Sigmoid colon (tissue), 7 donors: ENCODE data around the gene ADCY3. TPM values are rescaled to one million over a fixed set of nuclear protein-coding genes. Genes with fewer than 3 reads are reported as not detected.

Experiments used
- DNase-seq: peaks from one replicate; pipeline ENCODE4 v3.0.0-alpha.2; 2019
- H3K27ac ChIP-seq, 4 donors: fragments of 200-600 bp; sonication (generic); one replicate each; pipeline ENCODE4 v1.5.1; 2016 to 2019; ENCODE audit warnings: mild to moderate bottlenecking in 1 of 4
- H3K27me3 ChIP-seq, 3 donors: fragments of 200-600 bp; sonication (generic); one replicate each; pipeline ENCODE4 v1.5.1; 2019; ENCODE audit warnings: mild to moderate bottlenecking in 1 of 3
- H3K36me3 ChIP-seq, 4 donors: fragments of 200-600 bp; sonication (generic); one replicate each; pipeline ENCODE4 v1.5.1; 2016 to 2019
- H3K4me1 ChIP-seq, 4 donors: fragments of 200-600 bp; sonication (generic); one replicate each; pipeline ENCODE4 v1.5.1; 2017 to 2019
- H3K4me3 ChIP-seq, 4 donors: fragments of 200-600 bp; sonication (generic); one replicate each; pipeline ENCODE4 v1.5.1; 2017 to 2019; ENCODE audit warnings: mild to moderate bottlenecking in 2 of 4, moderate library complexity in 1 of 4
- H3K9me3 ChIP-seq, 4 donors: fragments of 200-600 bp in 3 of 4; sonication (generic) in 3 of 4; one replicate each; pipeline versions ENCODE4 v1.5.1 to v1.6.1; 2013 to 2019
- CTCF ChIP-seq, 4 experiments: fragments of 450-650 bp in 3 of 4; fragments of 200-600 bp in 1 of 4; IDR thresholded peaks; one replicate each; pipeline ENCODE4 v1.5.1; 2016 to 2019; ENCODE audit warnings: antibody characterized with exemption in 4 of 4, mild to moderate bottlenecking in 3 of 4, moderate library complexity in 2 of 4
- EP300 ChIP-seq, 4 donors: sonication (generic); formaldehyde crosslinking; IDR thresholded peaks; one replicate each; pipeline ENCODE4 v1.6.1; 2017; ENCODE audit warnings: antibody characterized with exemption in 4 of 4
- POLR2A ChIP-seq, 2 donors: fragments of 450-650 bp; IDR thresholded peaks; one replicate each; pipeline ENCODE4 v1.6.1; 2016; ENCODE audit warnings: antibody characterized with exemption in 2 of 2, mild to moderate bottlenecking in 2 of 2, moderate library complexity in 2 of 2
- POLR2AphosphoS5 ChIP-seq, 4 donors: sonication (generic); formaldehyde crosslinking; IDR thresholded peaks; one replicate each; pipeline ENCODE4 v1.6.1; 2017; ENCODE audit warnings: antibody characterized with exemption in 4 of 4
- WGBS, 2 donors: extraction: QIAGEN DNeasy Blood & Tissue Kit; methylation state at CpG; one replicate each; pipeline ENCODE4 v1.1.7; 2013; 5-methylcytosine and 5-hydroxymethylcytosine counted together
- intact Hi-C: fragments of 100-400 bp; cut with DNase I; formaldehyde crosslinking; loops from one replicate; pipeline ENCODE4 v1.15.1; 2023
- polyA plus RNA-seq, 3 donors: library from polyadenylated mRNA; stranded (reverse); fragments of 200-250 nt; gene quantifications; one replicate each; pipeline ENCODE4 v1.2.3, GENCODE V29; 2013
- total RNA-seq, 4 donors: library from RNA; depleted of rRNA; stranded (reverse); fragments of >200 nt; gene quantifications; one replicate each; pipeline ENCODE4 v1.1.0, GENCODE V29; 2016
- donor health status: healthy with polysubstance abuse.
- donor health status: Bipolar disorder and iron deficiency.
- donor health status: healthy.

ADCY3 gene
- total and polyA plus RNA-seq, 7 donors, result 3.5 to 43.8 (median 17.5) TPM

GRCh38 chr2:24870440-24870839 is 49.6 kb downstream of the ADCY3 start:
- DNase-seq, result no peak
- Histone ChIP-seq H3K4me3 (no peak overlapping the region), H3K27me3 (no peaks in the 10 kb centered on the region), H3K9me3 (no peaks in the 10 kb centered on the region), H3K4me1 (peaks cover 0 to 12% (median 4%) of the 10 kb centered on the region in 4 donors), H3K27ac (peak overlapping the region in 1 of 4 donors; percentile 11), H3K36me3 (no peaks in the 10 kb centered on the region)
- no peak for TF ChIP-seq CTCF (IDR thresholded peaks at IDR 0.05)
- no peak for TF ChIP-seq EP300 (IDR thresholded peaks at IDR 0.05)
- no peak for TF ChIP-seq POLR2AphosphoS5 (IDR thresholded peaks at IDR 0.05)
- TF ChIP-seq POLR2A (IDR thresholded peaks at IDR 0.05), result no peak
- WGBS, 2 donors, result 94 to 97% methylated on average over 5 of the region's 5 CpGs
- intact Hi-C loops, result no loop called here

DNA sequence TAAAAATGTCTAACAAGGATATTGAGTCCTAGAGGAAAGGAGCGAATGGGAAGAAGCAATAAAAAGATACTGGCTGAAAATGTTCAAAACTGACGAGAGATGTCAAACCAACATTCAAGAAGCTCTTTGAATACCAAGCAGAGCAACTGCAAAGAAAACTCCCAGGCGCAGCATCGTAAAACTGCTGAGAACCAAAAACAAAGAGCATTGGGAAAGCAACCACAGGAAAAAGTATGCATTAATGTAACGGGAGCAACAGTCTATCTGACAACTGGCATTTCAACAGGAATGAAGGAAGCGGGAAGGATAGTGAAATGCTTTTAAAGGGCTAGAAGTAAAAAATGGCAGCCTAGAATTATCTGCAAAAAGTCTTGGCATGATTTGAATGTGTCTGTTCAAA is 53.1 kb downstream of the ADCY3 start:
- Histone ChIP-seq H3K9me3 (no peaks in the 10 kb centered on the region), H3K27ac (no peak overlapping the region), H3K4me3 (no peak overlapping the region), H3K36me3 (no peaks in the 10 kb centered on the region), H3K27me3 (no peaks in the 10 kb centered on the region), H3K4me1 (peaks cover 0 to 7% (median 4%) of the 10 kb centered on the region in 4 donors)
- TF ChIP-seq POLR2AphosphoS5 (IDR thresholded peaks at IDR 0.05), result no peak
- no peak for TF ChIP-seq EP300 (IDR thresholded peaks at IDR 0.05)
- TF ChIP-seq CTCF (IDR thresholded peaks at IDR 0.05), result no peak
- TF ChIP-seq POLR2A (IDR thresholded peaks at IDR 0.05), result no peak
- WGBS, 2 donors, result 95 to 98% methylated on average over 6 of the region's 6 CpGs
- intact Hi-C loops, result no loop called here
- no peak for DNase-seq

GRCh38 chr2:24863641-24864040 is 56.4 kb downstream of the ADCY3 start:
- 77 to 91% methylated on average over 3 of the region's 3 CpGs for WGBS, 2 donors

GRCh38 chr2:24861500-24861899 is 58.5 kb downstream of the ADCY3 start:
- H3K27me3 ChIP-seq, result no peaks in the 10 kb centered on the region
- intact Hi-C loops, result no loop called here
- DNase-seq, result no peak
- TF ChIP-seq EP300 (IDR thresholded peaks at IDR 0.05) (peak in 1 of 4 donors; percentile 25), CTCF (IDR thresholded peaks at IDR 0.05) (no peak), POLR2AphosphoS5 (IDR thresholded peaks at IDR 0.05) (peak in 3 of 4 donors; percentile 13 to 30 (median 26)), POLR2A (IDR thresholded peaks at IDR 0.05) (no peak)
- H3K36me3 ChIP-seq, result no peaks in the 10 kb centered on the region
- WGBS, 2 donors, result 92 to 94% methylated on average over 11 of the region's 11 CpGs
- H3K9me3 ChIP-seq, result no peaks in the 10 kb centered on the region
- H3K27ac ChIP-seq, result peak overlapping the region in 3 of 4 donors; percentile 45 to 63 (median 55)
- H3K4me3 ChIP-seq, result no peak overlapping the region
- H3K4me1 ChIP-seq, result peaks cover 0 to 13% (median 4%) of the 10 kb centered on the region in 4 donors

More at GRCh38 chr2:24863641-24864040, 56.4 kb downstream of the ADCY3 start:
- H3K4me1 ChIP-seq, result peaks cover 0 to 13% (median 4%) of the 10 kb centered on the region in 4 donors
- TF ChIP-seq POLR2A (IDR thresholded peaks at IDR 0.05) (no peak), POLR2AphosphoS5 (IDR thresholded peaks at IDR 0.05) (no peak), EP300 (IDR thresholded peaks at IDR 0.05) (no peak), CTCF (IDR thresholded peaks at IDR 0.05) (no peak)
- H3K27ac ChIP-seq, result peak overlapping the region in 1 of 4 donors; percentile 7
- no peak for DNase-seq
- no peaks in the 10 kb centered on the region for H3K9me3 ChIP-seq
- H3K4me3 ChIP-seq, result no peak overlapping the region
- intact Hi-C loops, result no loop called here
- no peaks in the 10 kb centered on the region for H3K36me3 ChIP-seq
- no peaks in the 10 kb centered on the region for H3K27me3 ChIP-seq

DNA sequence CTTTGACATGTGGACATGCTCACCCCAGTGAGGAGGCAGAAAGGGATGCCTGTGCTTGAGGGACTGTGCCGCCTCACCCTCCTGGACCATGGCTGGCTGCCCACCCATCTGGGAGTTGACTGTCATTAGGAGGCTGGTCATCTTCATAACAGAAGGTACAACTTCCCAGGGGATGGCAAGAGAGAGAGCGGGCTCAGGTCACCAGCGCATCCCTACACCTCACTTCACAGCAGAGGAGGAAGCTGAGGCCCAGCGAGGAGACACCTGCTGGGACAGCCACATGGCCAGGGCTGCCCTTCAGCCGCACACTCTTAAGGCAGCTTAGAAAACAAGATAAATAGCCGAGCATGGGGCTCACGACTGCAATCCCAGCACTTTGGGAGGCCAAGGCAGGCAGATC is 59.4 kb downstream of the ADCY3 start:
- no peaks in the 10 kb centered on the region for H3K27me3 ChIP-seq
- intact Hi-C loops, result no loop called here
- H3K36me3 ChIP-seq, result no peaks in the 10 kb centered on the region
- H3K27ac ChIP-seq, result peak overlapping the region in 2 of 4 donors; percentile 25 to 45
- 97% methylated on average over 7 of the region's 7 CpGs for WGBS, 2 donors
- no peak for DNase-seq
- no peaks in the 10 kb centered on the region for H3K9me3 ChIP-seq
- peaks cover 0 to 21% (median 4%) of the 10 kb centered on the region in 4 donors for H3K4me1 ChIP-seq
- no peak overlapping the region for H3K4me3 ChIP-seq
- TF ChIP-seq EP300 (IDR thresholded peaks at IDR 0.05), result no peak
- TF ChIP-seq POLR2A (IDR thresholded peaks at IDR 0.05), result no peak
- no peak for TF ChIP-seq POLR2AphosphoS5 (IDR thresholded peaks at IDR 0.05)
- TF ChIP-seq CTCF (IDR thresholded peaks at IDR 0.05), result no peak
